ENCODE measurements around the gene WNT4.

The WNT4 gene

DNA sequence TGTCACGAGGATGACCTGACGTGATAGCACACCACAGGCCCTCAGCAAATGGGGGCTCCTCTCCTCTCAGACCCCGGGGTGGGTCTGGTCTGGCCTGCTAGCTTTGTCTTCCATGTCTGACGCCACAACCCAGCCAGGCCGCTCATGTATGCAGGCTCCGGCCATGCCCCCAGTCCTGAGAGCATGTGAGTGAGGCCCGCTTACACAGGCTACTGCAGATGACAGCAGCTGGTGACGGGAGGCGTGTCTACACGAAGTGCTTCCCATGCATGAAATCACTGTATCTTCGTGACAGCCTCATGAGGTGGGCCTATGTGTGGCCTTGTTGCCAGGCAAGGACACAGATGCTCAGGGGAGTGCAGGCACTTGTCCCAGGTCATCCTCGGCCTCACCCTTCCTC lies 16.4 kb downstream of the WNT4 start:
- Histone ChIP-seq H3K36me3 (ENCODE audit: insufficient read depth, low read length) (no peaks in the 10 kb centered on the region), H3K9me2 (ENCODE audit: low read depth, low read length) (no peaks in the 10 kb centered on the region), H3F3A (ENCODE audit: insufficient read depth, low read length) (no peaks in the 10 kb centered on the region), H3K9me3 (ENCODE audit: low read length) (no peaks in the 10 kb centered on the region), H3K9ac (ENCODE audit: low read length) (no peak overlapping the region), H3K4me1 (ENCODE audit: insufficient read depth, low read length, severe bottlenecking) (no peaks in the 10 kb centered on the region), H3K4me3 (ENCODE audit: low read depth, low read length, poor library complexity, severe bottlenecking) (no peak overlapping the region), H4K20me1 (ENCODE audit: insufficient read depth, low read length) (no peaks in the 10 kb centered on the region), H2AFZ (ENCODE audit: low read length) (no peak overlapping the region), H3K27ac (ENCODE audit: low read depth, low read length, poor library complexity, severe bottlenecking) (no peak overlapping the region), H3K27me3 (ENCODE audit: insufficient read depth, low read length) (0 out of 2 replicates have a peak, but pooled peaks cover 14% of the 10 kb centered on the region), H3K79me2 (ENCODE audit: insufficient read depth, low read length) (no peaks in the 10 kb centered on the region), H3K4me2 (ENCODE audit: low read length) (no peak overlapping the region)
- TF ChIP-seq EZH2 (IDR thresholded peaks at IDR 0.05; ENCODE audit: borderline replicate concordance, low read length) (no peak), CTCF (IDR thresholded peaks at IDR 0.05; ENCODE audit: low read length) (no peak)

DNA sequence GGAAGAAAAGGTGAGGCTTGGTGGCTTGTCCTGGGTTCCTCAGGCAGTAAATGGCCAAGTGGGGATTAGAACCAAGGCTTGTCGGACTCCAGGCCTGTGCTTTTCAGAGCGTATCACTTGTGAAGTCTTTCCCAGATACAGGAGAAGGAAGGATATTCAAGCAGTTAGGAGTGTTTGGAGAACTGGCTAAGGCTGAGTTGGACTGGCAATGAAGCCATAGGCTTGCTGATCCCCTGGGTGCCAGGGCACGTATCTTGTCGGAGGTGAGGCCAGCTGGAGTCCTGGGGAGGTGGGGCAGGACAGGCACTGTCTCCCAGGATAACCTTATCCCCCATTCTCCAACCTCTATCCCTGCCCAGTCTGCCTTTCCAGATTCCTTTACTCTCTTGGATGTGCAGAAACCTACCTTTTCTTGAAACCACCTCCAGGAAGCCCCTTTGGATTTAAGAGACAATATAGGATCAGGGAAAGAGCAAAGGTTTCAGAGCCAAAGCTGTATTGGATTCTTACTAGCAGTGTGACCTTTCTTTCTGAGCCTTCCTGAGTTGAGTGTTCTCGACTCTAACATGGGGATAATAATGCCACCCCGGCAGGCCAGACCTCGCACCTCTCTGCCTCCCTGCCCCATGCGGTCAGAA lies 18.2 kb downstream of the WNT4 start:
- H3K36me3 ChIP-seq (ENCODE audit: insufficient read depth, low read length) = no peaks in the 10 kb centered on the region; the same call in 1 of the 2 replicates
- H3K4me3 ChIP-seq (ENCODE audit: low read depth, low read length, poor library complexity, severe bottlenecking) = no peak overlapping the region
- H3F3A ChIP-seq (ENCODE audit: insufficient read depth, low read length) = no peaks in the 10 kb centered on the region
- 0 out of 2 replicates have a peak, but pooled peaks cover 10% of the 10 kb centered on the region for H3K27me3 ChIP-seq (ENCODE audit: insufficient read depth, low read length)
- no peak for TF ChIP-seq EZH2 (IDR thresholded peaks at IDR 0.05; ENCODE audit: borderline replicate concordance, low read length)
- TF ChIP-seq CTCF (IDR thresholded peaks at IDR 0.05; ENCODE audit: low read length) = no peak
- H3K4me1 ChIP-seq (ENCODE audit: insufficient read depth, low read length, severe bottlenecking) = no peaks in the 10 kb centered on the region
- H3K9me2 ChIP-seq (ENCODE audit: low read depth, low read length) = no peaks in the 10 kb centered on the region
- no peak overlapping the region for H3K4me2 ChIP-seq (ENCODE audit: low read length)
- H2AFZ ChIP-seq (ENCODE audit: low read length) = no peak overlapping the region
- no peaks in the 10 kb centered on the region for H3K79me2 ChIP-seq (ENCODE audit: insufficient read depth, low read length)
- H3K9me3 ChIP-seq (ENCODE audit: low read length) = no peaks in the 10 kb centered on the region
- no peak overlapping the region for H3K9ac ChIP-seq (ENCODE audit: low read length)
- H4K20me1 ChIP-seq (ENCODE audit: insufficient read depth, low read length) = no peaks in the 10 kb centered on the region
- no peak overlapping the region for H3K27ac ChIP-seq (ENCODE audit: low read depth, low read length, poor library complexity, severe bottlenecking)

- Histone ChIP-seq H4K20me1 (ENCODE audit: insufficient read depth, low read length) (no peaks in the 10 kb centered on the region), H3K4me3 (ENCODE audit: low read depth, low read length, poor library complexity, severe bottlenecking) (no peak overlapping the region), H3K4me2 (ENCODE audit: low read length) (no peak overlapping the region), H3K9me3 (ENCODE audit: low read length) (no peaks in the 10 kb centered on the region), H3K9ac (ENCODE audit: low read length) (no peak overlapping the region), H3K79me2 (ENCODE audit: insufficient read depth, low read length) (no peaks in the 10 kb centered on the region), H2AFZ (ENCODE audit: low read length) (no peak overlapping the region), H3K36me3 (ENCODE audit: insufficient read depth, low read length) (no peaks in the 10 kb centered on the region; the same call in 1 of the 2 replicates), H3K4me1 (ENCODE audit: insufficient read depth, low read length, severe bottlenecking) (no peaks in the 10 kb centered on the region), H3K27ac (ENCODE audit: low read depth, low read length, poor library complexity, severe bottlenecking) (no peak overlapping the region), H3K9me2 (ENCODE audit: low read depth, low read length) (no peaks in the 10 kb centered on the region), H3K27me3 (ENCODE audit: insufficient read depth, low read length) (0 out of 2 replicates have a peak, but pooled peaks cover 10% of the 10 kb centered on the region), H3F3A (ENCODE audit: insufficient read depth, low read length) (no peaks in the 10 kb centered on the region)
- TF ChIP-seq CTCF (IDR thresholded peaks at IDR 0.05; ENCODE audit: low read length) (no peak), EZH2 (IDR thresholded peaks at IDR 0.05; ENCODE audit: borderline replicate concordance, low read length) (no peak)
Measured at GRCh38 chr1:22123901-22124404, 18.9 kb downstream of the WNT4 start.

All from OCI-LY1 (cell line).